ENCODE measurements around the gene SHANK3. TPM values are rescaled to one million over a fixed set of nuclear protein-coding genes. Genes with fewer than 3 reads are reported as not detected.
A peak's percentile ranks its signal among the peaks of the same experiment; 100 is the strongest.

SHANK3 gene
- total and polyA plus RNA-seq, 12 donors: 14.3 to 59.8 (median 24.7) TPM

DNA sequence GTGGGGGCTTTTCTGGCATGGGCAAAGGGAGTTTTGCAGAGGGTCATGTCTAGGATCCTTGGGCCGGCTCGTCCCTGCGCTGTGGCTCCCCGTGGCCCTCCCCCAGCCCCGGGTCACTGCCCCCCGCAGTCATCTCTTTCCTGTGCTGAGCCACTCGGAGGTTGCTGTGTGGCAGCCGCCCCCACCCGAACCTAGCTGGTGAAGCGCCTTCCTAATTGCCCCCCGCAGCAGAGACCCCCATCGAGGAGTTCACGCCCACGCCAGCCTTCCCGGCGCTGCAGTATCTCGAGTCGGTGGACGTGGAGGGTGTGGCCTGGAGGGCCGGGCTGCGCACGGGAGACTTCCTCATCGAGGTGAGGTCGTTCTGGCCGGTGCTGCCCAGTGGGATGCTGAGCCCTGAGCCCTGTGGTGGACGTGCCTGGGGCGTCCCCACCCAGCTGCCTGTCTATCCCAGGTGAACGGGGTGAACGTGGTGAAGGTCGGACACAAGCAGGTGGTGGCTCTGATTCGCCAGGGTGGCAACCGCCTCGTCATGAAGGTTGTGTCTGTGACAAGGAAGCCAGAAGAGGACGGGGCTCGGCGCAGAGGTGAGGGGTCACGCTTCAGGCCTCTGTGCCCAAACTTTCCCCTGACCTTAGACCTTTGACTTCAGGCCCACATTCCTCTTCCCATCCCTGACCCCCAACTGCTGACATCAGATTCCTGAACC is 32.0 kb downstream of the SHANK3 start:
- WGBS, 2 donors: 80 to 84% methylated on average over 37 of the region's 37 CpGs
- intact Hi-C loops (cut with DNase I): no loop called here
- Histone ChIP-seq H3K4me1 (peaks cover 0 to 59% (median 23%) of the 10 kb centered on the region in 9 donors), H3K4me3 (no peak overlapping the region), H3K27ac (no peak overlapping the region), H3K27me3 (no peaks in the 10 kb centered on the region), H3K36me3 (peaks cover 0 to 98% (median 0%) of the 10 kb centered on the region in 9 donors), H3K9me3 (no peaks in the 10 kb centered on the region)
- DNase-seq: peak in 1 of 2 donors; percentile 14
- TF ChIP-seq, protein P1, sequence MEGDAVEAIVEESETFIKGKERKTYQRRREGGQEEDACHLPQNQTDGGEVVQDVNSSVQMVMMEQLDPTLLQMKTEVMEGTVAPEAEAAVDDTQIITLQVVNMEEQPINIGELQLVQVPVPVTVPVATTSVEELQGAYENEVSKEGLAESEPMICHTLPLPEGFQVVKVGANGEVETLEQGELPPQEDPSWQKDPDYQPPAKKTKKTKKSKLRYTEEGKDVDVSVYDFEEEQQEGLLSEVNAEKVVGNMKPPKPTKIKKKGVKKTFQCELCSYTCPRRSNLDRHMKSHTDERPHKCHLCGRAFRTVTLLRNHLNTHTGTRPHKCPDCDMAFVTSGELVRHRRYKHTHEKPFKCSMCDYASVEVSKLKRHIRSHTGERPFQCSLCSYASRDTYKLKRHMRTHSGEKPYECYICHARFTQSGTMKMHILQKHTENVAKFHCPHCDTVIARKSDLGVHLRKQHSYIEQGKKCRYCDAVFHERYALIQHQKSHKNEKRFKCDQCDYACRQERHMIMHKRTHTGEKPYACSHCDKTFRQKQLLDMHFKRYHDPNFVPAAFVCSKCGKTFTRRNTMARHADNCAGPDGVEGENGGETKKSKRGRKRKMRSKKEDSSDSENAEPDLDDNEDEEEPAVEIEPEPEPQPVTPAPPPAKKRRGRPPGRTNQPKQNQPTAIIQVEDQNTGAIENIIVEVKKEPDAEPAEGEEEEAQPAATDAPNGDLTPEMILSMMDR (IDR thresholded peaks at IDR 0.05): no peak
- ATAC-seq: peak in 2 of 8 donors; percentile 4 to 5

DNA sequence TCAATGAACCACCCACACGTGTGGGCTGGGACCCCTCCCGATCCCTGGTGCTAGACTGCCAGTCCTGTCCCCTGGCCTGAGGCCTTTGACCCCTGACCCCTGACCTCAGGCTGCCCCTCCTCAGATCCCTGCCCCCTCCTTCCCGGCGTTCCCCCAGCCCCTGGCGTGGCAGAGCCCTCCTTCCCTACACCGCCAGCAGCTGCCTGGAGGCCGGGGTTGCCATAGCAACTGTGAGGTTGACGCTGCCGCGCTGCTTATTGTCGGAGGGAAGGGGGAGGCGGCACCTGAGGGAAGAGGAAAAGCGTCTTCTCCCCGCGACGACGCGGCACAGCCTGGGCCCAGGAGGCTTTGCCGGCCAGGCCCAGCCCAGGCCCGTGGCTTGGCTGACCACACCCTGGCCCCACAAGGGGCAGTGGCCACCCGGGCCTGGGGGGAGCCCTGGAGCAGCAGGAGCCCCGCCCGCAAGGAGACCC is 32.6 kb downstream of the SHANK3 start:
- peaks cover 0 to 98% (median 0%) of the 10 kb centered on the region in 9 donors for H3K36me3 ChIP-seq
- H3K4me3 ChIP-seq: no peak overlapping the region
- H3K27me3 ChIP-seq: no peaks in the 10 kb centered on the region
- DNase-seq (peak; percentile 49 to 69), ATAC-seq (peak; percentile 32 to 72 (median 62))
- intact Hi-C loops (cut with DNase I): no loop called here
- WGBS, 2 donors: 34 to 45% methylated on average over 20 to 23 of the region's 23 CpGs
- no peaks in the 10 kb centered on the region for H3K9me3 ChIP-seq
- peak overlapping the region in 1 of 10 donors; percentile 25 for H3K27ac ChIP-seq
- TF ChIP-seq, protein P1 (IDR thresholded peaks at IDR 0.05): no peak
- H3K4me1 ChIP-seq: peaks cover 0 to 59% (median 27%) of the 10 kb centered on the region in 9 donors

GRCh38 chr22:50705851-50706351 is 33.3 kb downstream of the SHANK3 start:
- Histone ChIP-seq H3K27me3 (no peaks in the 10 kb centered on the region), H3K9me3 (no peaks in the 10 kb centered on the region), H3K4me1 (peaks cover 0 to 59% (median 27%) of the 10 kb centered on the region in 9 donors), H3K36me3 (peaks cover 0 to 99% (median 0%) of the 10 kb centered on the region in 9 donors), H3K4me3 (no peak overlapping the region), H3K27ac (peak overlapping the region in 1 of 10 donors; percentile 25)
- ATAC-seq: no peak
- intact Hi-C loops (cut with DNase I): no loop called here
- DNase-seq: no peak
- 90 to 92% methylated on average over 24 to 27 of the region's 27 CpGs for WGBS, 2 donors
- TF ChIP-seq, protein P1 (IDR thresholded peaks at IDR 0.05): no peak

- intact Hi-C loops (cut with DNase I): no loop called here
- no peak for DNase-seq
These were observed 34.0 kb downstream of the SHANK3 start for GRCh38 chr22:50706481-50707125.

More at GRCh38 chr22:50706481-50707125, 34.0 kb downstream of the SHANK3 start:
- peaks cover 0 to 59% (median 25%) of the 10 kb centered on the region in 9 donors for H3K4me1 ChIP-seq
- 89% methylated on average over 14 of the region's 14 CpGs for WGBS, 2 donors
- H3K27ac ChIP-seq: no peak overlapping the region
- no peaks in the 10 kb centered on the region for H3K27me3 ChIP-seq
- ATAC-seq: no peak
- peaks cover 0 to 98% (median 0%) of the 10 kb centered on the region in 9 donors for H3K36me3 ChIP-seq
- TF ChIP-seq, protein P1 (IDR thresholded peaks at IDR 0.05): no peak
- no peaks in the 10 kb centered on the region for H3K9me3 ChIP-seq
- no peak overlapping the region for H3K4me3 ChIP-seq

All from heart right ventricle (tissue), 16 donors.